SU-DHL-6 (cell line): Measurements from ENCODE around the gene PDE9A.

Source experiments
- H2AFZ ChIP-seq: fragments of 200-600 bp; sonication (generic); 2 replicates; pipeline ENCODE4 v1.6.1; 2014; ENCODE audit warnings: low read depth, mild to moderate bottlenecking, moderate library complexity, mixed read lengths, antibody characterized with exemption, low read length; ENCODE audit not compliant: severe bottlenecking
- H3F3A ChIP-seq: fragments of 200-600 bp; shearing (Covaris generic); 2 replicates; pipeline ENCODE4 v1.6.0; 2016; ENCODE audit warnings: antibody characterized with exemption, mild to moderate bottlenecking; ENCODE audit not compliant: insufficient read depth
- H3K27ac ChIP-seq: fragments of 200-600 bp; sonication (generic); 2 replicates; pipeline ENCODE4 v1.5.1; 2016; ENCODE audit warnings: low read depth, mild to moderate bottlenecking, low read length, moderate library complexity, mixed read lengths
- H3K27me3 ChIP-seq: fragments of 200-600 bp; sonication (generic), shearing (Covaris generic); 2 replicates; pipeline ENCODE4 v1.6.0; 2014; ENCODE audit warnings: mild to moderate bottlenecking, low read length
- H3K36me3 ChIP-seq: fragments of 200-600 bp; sonication (generic); 2 replicates; pipeline ENCODE4 v1.6.1; 2014; ENCODE audit warnings: mild to moderate bottlenecking, low read length, mixed read lengths
- H3K4me2 ChIP-seq: fragments of 300-600, 200-600 bp; shearing (Covaris generic), sonication (generic); 2 replicates; pipeline ENCODE4 v1.6.0; 2014; ENCODE audit warnings: low read length, low read depth, mild to moderate bottlenecking; ENCODE audit not compliant: poor library complexity, severe bottlenecking
- H3K4me3 ChIP-seq: fragments of 200-600 bp; sonication (generic); 2 replicates; pipeline ENCODE4 v1.5.1; 2014; ENCODE audit warnings: antibody characterized with exemption, low read length, mild to moderate bottlenecking, mixed read lengths; ENCODE audit not compliant: insufficient read depth, poor library complexity, severe bottlenecking
- H3K79me2 ChIP-seq: fragments of 200-600 bp; sonication (generic); 2 replicates; pipeline ENCODE4 v1.6.1; 2014; ENCODE audit warnings: mild to moderate bottlenecking, low read length, moderate library complexity; ENCODE audit not compliant: insufficient read depth
- H3K9ac ChIP-seq: fragments of 200-600 bp; sonication (generic); 2 replicates; pipeline ENCODE4 v1.7.0; 2014; ENCODE audit warnings: mild to moderate bottlenecking, low read length
- H3K9me2 ChIP-seq: fragments of 200-600 bp; sonication (generic); replicated peaks from 2 replicates; pipeline ENCODE4 v1.6.1; 2014; ENCODE audit warnings: low read length; ENCODE audit not compliant: insufficient read depth
- H3K9me3 ChIP-seq: fragments of 200-600 bp; sonication (generic); 2 replicates; pipeline ENCODE4 v1.6.1; 2014; ENCODE audit warnings: low read length, mixed read lengths; ENCODE audit not compliant: insufficient read depth
- H4K20me1 ChIP-seq: fragments of 200-600 bp; sonication (generic); 2 replicates; pipeline ENCODE4 v1.6.1; 2014; ENCODE audit warnings: low read depth, mild to moderate bottlenecking, antibody characterized with exemption, low read length, moderate library complexity, mixed read lengths
- EZH2phosphoT487 ChIP-seq: fragments of 200-600 bp; sonication (generic), shearing (Covaris generic); conservative IDR thresholded peaks from 2 replicates; pipeline ENCODE4 v1.6.1; 2018; ENCODE audit warnings: mild to moderate bottlenecking, antibody characterized with exemption, low read length, moderate library complexity, mixed read lengths
- TF ChIP-seq, protein P1 (sequence below): fragments of 200-600 bp; sonication (generic); IDR thresholded peaks from one replicate; pipeline ENCODE4 v1.5.1; 2017; ENCODE audit warnings: antibody characterized with exemption, mild to moderate bottlenecking, low read length, moderate library complexity; ENCODE audit not compliant: insufficient read depth, poor library complexity, severe bottlenecking

Gene PDE9A

DNA sequence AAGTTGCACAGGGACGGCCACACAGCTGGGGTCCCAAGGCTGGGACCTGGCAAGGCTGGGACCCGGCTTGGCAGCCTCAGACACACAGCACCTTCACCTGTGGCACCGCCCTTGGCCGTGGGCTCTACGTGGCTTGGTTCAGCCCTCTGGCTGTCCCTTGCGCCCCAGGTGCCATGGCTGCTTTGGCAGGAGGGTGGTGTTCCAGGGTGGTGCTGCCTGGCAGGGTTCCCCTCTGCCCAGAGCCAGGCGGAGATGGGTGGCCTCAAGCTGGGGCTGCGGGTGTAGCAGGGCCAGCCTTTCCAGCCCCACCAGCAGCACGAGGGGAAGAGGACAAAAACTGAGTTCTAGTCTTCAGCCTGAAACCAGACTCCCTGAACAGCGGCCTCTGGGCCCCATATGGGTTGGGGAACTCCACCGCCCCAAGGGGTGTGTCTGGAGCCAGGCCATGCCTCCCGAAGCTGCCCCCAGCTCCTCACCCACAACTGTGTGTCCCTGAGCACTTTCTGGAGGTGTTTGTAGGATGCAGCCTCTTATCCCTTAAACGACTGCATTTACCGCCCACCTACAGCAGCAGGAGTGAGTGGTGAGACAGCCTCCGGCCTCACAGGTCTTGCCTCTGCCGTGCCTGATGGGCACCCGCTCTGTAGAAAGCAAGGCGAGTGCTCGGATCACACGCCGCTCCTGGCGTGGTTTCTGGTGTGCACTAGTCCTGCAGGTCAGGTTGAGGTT lies 92.3 kb downstream of the PDE9A start:
- no peaks in the 10 kb centered on the region for H3K79me2 ChIP-seq
- no peak overlapping the region for H3K4me2 ChIP-seq
- no peak overlapping the region for H3K4me3 ChIP-seq
- no peaks in the 10 kb centered on the region for H4K20me1 ChIP-seq
- H3K9me2 ChIP-seq, result no peaks in the 10 kb centered on the region
- H3K9me3 ChIP-seq, result no peaks in the 10 kb centered on the region
- H3K27me3 ChIP-seq, result no peaks in the 10 kb centered on the region
- H3K27ac ChIP-seq, result no peak overlapping the region
- no peaks in the 10 kb centered on the region for H3F3A ChIP-seq
- TF ChIP-seq, protein P1, sequence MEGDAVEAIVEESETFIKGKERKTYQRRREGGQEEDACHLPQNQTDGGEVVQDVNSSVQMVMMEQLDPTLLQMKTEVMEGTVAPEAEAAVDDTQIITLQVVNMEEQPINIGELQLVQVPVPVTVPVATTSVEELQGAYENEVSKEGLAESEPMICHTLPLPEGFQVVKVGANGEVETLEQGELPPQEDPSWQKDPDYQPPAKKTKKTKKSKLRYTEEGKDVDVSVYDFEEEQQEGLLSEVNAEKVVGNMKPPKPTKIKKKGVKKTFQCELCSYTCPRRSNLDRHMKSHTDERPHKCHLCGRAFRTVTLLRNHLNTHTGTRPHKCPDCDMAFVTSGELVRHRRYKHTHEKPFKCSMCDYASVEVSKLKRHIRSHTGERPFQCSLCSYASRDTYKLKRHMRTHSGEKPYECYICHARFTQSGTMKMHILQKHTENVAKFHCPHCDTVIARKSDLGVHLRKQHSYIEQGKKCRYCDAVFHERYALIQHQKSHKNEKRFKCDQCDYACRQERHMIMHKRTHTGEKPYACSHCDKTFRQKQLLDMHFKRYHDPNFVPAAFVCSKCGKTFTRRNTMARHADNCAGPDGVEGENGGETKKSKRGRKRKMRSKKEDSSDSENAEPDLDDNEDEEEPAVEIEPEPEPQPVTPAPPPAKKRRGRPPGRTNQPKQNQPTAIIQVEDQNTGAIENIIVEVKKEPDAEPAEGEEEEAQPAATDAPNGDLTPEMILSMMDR, result no peak
- TF ChIP-seq EZH2phosphoT487, result no peak
- no peak overlapping the region for H3K9ac ChIP-seq
- H3K36me3 ChIP-seq, result no peaks in the 10 kb centered on the region
- H2AFZ ChIP-seq, result no peak overlapping the region

DNA sequence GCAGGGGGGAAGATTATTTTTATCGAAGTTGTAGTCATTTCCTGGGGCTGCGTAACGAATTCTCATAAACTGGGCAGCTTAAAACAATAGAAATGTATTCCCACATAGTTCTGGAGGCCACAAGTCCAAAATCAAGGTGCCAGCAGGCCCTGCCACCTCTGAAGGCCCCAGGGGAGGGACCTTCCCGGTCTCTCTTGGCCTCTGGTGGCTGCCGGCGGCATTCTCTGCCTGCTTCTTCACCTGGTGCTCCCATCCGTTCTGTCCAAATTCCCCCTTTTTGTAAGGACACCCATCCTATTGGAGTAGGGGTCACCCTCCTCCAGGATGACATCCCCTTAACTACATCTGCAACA lies 92.8 kb downstream of the PDE9A start:
- Histone ChIP-seq H3K9me2 (no peaks in the 10 kb centered on the region), H3F3A (no peaks in the 10 kb centered on the region), H3K27me3 (no peaks in the 10 kb centered on the region), H3K9ac (no peak overlapping the region), H3K79me2 (no peaks in the 10 kb centered on the region), H3K4me3 (no peak overlapping the region), H2AFZ (no peak overlapping the region), H3K27ac (no peak overlapping the region), H3K9me3 (no peaks in the 10 kb centered on the region), H3K4me2 (no peak overlapping the region), H4K20me1 (no peaks in the 10 kb centered on the region), H3K36me3 (no peaks in the 10 kb centered on the region)
- no peak for TF ChIP-seq EZH2phosphoT487
- TF ChIP-seq, protein P1, result no peak

DNA sequence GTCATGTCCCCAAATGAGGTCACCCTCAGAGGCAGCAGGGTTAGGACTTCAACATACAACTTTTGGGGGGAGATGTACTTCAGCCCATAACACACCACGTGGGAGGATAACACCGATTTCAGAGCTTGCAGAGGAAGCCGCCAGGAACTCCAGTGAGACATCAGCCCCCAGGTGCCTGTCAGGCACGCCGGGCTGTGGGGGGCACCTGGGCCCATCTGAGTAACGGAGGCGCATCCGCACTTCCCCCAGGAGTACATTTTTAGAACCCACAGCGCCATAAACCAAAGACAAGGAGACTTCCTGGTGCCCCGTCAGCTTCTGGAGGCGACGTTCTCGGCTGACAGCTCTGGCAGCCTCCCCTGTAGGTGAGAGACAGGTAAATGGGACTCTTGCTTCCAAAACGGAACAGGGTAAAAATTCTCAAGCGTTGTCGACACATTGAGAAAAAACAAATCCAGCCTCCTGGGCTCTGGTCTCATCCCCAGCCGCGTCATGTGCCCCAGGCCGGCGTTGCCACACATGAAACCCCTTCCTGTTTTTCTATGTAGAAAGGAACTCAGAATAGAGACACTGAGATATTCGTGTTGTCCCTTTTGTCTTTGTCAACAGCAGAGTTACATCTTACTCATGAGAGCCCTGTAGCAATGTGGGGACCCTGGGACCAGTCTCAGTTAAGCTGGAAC lies 93.3 kb downstream of the PDE9A start:
- Histone ChIP-seq H3F3A (no peaks in the 10 kb centered on the region), H2AFZ (no peak overlapping the region), H3K4me2 (no peak overlapping the region), H3K79me2 (no peaks in the 10 kb centered on the region), H3K9me2 (no peaks in the 10 kb centered on the region), H3K36me3 (no peaks in the 10 kb centered on the region), H3K27me3 (no peaks in the 10 kb centered on the region), H4K20me1 (no peaks in the 10 kb centered on the region), H3K9ac (no peak overlapping the region), H3K9me3 (no peaks in the 10 kb centered on the region), H3K27ac (no peak overlapping the region), H3K4me3 (no peak overlapping the region)
- TF ChIP-seq, protein P1, result no peak
- TF ChIP-seq EZH2phosphoT487, result no peak
